Measurements from ENCODE around the gene EPHB3. TPM values are rescaled to one million over a fixed set of nuclear protein-coding genes. Genes with fewer than 3 reads are reported as not detected.

EPHB3 gene
- total RNA-seq, 1 experiment from 2014 or later = not detected

DNA sequence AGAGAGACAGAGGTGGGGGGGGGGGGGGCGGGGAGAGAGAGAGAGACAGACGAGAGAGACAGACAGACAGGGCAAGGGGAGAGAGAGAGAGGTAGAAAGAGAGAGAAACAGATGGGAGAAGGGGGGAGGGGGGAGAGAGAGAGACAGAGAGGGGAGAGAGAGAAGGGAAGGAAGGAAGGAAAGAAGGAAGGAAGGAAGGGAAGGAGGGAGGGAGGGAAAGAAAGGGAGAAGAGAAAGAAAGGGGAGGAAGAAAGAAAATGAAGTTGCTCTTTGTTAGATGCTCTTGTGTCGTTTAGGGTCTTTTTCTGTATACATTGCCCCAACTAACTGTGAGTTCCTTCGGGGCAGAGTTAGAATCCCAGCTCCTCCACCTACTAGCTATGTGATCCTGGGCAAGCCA, 19.0 kb upstream of the EPHB3 start:
- DNase-seq (ENCODE audit: extremely low read depth, low read depth) = no peak

DNA sequence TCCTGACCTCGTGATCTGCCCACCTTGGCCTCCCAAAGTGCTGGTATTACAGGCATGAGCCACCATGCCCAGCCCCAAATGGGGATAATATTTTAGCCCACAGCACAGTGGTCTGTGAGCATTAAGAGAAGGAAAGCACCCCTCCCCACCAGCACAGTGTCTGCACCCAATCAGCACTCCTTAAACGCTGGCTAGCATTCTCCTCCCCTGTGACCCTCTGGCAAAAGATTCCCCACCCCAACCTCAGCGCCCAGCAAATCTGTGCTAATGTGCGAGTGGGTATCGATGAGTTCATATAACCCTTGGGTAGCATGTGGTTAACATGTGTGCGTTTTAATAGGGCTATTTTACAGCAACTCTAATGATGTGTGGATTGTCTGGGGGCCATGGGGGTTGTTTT, 18.3 kb upstream of the EPHB3 start:
- DNase-seq (ENCODE audit: extremely low read depth, low read depth) = no peak

DNA sequence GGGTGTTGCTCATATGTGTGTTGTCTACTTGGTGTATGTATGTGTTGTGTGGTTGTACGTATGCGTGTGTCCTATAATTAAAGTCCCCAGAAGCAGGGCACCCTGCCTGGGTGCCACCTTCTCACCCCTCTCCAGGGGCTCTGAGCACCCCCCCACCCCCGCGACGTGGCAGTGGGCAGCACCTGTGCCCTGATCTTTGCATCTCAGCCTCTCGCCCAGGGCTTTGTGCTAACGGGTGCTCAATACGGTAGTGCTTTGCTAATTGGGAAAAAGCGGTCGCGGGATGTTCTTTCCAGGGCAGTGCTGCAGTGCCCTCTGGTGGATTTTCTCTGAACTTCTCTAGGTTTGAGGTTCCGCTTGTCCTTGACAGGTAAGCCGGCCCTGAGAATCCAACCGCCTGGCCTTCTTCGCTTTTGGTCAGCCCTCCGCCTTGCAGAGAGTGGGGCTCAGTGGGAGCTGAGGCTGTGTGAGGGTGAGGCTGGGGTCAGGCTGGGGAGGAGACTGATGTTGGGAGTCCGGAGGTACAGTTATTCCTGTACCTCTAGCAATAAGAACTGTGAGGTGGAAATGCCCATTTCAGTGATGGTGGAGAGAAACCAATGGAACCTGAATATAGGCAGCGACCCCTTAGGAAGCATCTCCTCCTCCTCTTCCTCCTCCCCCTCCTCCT, 17.6 kb upstream of the EPHB3 start:
- DNase-seq (ENCODE audit: extremely low read depth, low read depth) = peak; percentile 64

DNA sequence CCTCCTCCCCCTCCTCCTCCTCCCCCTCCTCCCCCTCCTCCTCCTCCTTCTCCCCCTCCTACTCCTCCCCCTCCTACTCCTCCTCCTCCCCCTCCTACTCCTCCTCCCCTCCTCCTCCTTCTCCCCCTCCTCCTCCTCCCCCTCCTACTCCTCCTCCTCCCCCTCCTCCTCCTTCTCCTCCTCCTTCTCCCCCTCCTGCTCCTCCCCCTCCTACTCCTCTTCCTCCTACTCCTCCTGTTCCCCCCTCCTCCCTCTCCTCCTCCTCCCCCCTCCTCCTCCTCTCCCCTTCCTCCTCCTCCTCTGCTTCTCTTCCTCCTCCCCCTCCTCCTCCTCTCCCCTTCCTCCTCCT, 17.1 kb upstream of the EPHB3 start:
- no peak for DNase-seq (ENCODE audit: extremely low read depth, low read depth)

DNA sequence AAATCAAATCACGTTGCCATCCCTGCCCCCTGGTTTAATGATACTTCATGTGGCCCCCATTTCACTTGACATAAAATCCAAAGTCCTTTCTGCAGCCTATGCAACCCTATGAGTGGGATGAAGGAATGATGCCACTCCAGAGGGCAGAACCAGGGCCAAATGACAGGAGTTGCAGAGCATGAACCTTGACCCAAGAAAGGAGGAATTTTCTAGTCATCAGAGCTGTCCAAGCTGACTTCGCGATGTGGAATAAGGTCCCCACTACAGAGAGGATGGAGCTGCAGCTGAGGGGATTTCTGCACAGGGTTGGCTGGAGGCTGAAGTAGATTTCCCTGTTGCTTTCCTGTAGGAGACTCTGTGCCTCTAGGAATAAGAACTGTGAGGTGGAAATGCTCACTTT, 15.8 kb upstream of the EPHB3 start:
- DNase-seq (ENCODE audit: extremely low read depth, low read depth) = no peak

DNA sequence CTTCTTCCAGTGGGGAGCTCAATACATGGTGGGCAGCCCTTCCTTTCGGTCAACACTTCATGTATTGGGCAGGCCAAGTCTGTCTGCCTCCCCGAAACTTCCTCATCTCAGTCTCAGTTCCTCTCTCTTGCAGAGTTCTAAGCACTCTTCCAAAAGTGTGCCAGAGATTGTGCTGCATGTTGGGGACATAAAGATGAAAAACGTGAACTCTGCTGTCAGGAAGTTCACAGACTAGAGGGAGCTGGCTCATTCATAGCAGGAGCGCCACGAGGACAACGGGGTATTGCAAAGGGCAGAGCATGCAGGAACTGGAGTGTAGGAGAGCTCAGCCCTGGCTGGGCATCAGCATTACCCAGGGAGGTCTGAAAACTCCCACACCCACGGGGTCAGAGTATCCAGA, 15.3 kb upstream of the EPHB3 start:
- no peak for DNase-seq (ENCODE audit: extremely low read depth, low read depth)

DNA sequence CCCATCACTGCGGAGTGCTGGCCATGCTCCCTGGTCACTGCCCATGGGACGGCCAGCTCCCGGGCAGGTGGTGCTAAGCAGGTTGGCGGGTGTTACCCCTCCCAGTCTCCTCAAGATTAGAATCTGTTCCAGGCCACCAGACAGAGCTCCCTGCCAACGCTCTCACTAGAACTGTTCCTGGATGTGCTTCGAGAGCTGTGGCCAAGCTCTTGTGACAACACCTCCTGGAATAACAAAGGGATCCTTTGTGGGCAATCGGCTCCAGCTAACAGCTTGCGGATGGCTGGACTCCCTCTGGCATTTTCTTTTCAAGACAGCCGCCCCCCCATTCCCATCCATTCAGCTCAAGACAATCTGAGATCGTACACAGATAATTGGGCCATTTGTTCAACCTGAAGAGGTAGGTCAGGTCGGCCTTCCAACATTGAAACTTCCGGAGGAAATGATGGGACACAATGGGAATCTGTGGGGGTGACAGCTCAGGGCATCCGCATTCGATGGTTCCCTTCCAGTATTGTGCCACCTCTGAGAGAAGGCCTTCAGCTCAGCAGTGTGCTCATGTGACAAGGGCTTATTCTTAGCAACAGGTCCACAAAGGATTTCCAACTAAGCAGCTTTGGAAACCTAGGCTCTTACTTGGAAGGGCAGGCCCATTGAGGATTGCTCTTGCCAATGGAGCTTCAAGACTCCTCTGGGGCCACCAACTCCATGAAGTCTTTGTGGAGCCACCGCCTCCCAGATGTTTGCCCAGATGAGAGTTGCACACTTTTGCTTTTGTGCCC, 11.6 kb upstream of the EPHB3 start:
- no peak for DNase-seq (ENCODE audit: extremely low read depth, low read depth)

DNA sequence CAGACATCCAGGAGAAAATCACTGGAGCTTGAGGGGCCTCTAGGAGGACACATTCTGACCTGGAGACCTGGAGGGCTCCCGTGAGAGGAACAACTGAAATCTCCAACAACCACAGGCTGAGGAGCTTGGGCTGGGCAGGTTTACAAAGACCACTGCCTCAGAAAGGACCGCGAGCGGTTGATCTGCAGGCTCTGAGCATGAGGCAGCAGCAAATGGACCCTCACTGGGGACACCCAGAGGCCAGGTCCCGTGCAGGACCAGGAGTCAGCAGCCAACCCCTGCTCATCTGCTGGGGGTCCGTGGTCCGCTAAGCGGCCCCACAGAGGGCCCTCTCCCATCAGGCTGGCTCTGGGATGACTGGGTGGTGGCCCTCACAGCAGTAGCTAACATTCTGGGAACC, 10.5 kb upstream of the EPHB3 start:
- DNase-seq (ENCODE audit: extremely low read depth, low read depth) = no peak

DNA sequence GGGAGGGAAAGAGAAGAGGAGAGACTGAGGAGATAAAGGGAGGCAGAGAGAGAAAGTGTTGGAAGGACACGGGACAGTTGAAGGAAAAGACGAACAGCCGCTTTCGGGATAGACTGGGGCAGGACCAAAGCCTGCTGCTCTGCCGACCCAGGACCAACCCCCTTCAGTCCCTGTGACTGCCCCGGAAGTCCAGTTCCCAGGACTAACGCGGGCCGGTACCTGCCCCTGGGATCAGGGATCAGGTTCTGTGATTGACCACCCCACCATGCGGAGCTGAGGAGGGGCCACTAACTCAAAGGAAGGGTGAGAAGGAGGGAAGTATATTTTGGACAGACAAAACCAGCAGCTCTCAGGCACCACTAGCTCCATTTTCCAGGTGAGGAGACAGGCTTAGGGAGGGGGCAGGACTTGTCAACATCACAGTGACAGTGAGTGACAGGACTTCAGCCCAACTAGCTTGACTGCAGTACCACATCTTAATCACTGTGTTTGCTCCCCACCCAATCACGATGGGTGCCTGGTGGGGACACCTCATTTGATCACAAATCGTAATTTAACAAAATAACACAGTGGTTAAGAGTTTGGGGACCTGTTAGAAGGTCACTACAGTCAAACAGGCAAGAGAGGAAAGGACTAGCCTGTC, 9.8 kb upstream of the EPHB3 start:
- no peak for DNase-seq (ENCODE audit: extremely low read depth, low read depth)

DNA sequence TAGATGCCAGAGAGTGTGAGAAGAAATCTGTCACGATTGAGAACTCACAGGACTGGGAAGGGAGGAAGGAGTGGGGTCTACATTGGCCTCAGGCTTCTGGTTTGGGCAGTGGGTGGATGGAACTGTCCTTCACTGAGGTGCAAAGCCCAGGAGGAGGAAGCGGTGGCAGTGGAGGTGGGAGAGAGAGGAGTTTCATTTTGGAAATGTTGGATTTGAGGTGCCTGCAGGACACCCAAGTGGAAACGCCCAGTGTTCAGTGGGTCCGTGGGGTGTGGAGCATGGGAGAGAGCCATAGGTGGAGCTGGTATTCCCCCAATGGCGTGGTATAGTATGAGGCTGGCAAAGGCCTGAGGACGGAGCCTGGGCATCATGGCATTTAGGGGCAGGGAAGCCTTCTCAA, 9.3 kb upstream of the EPHB3 start:
- DNase-seq (ENCODE audit: extremely low read depth, low read depth) = no peak

DNA sequence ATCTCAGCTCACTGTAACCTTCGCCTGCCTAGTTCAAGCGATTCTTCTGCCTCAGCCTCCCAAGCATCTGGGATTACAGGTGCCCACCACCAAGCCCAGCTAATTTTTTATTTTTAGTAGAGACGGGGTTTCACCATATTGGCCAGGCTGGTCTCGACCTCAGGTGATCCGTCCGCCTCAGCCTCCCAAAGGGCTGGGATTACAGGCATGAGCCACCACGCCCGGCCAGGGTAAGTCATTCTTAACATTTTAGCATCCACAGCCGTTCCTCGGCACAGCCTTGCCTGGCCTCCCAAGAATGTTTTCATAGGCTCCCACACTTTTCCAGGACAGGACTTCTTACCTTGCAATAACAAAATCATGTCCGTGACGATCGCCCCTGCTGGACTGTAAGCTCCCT, 8.7 kb upstream of the EPHB3 start:
- DNase-seq (ENCODE audit: extremely low read depth, low read depth) = no peak

DNA sequence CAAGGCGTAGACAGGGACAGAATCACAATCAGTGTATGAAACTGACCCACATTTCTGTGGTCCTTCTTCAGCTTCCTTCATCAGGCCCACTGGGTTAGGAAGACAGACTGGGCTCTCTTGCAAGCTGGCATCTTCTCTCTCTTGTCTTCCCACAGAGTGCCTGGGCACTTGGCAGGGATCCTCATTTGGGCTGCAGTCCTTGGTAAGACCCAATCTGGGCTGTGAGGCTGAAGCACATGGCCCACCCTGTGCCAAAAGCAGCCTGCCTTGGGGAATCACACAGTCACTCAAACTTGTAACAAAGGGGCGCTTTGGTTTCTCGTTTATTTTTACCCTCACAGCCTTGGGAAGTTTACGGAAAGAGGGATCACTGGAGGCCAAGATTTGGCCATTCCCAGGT, 8.2 kb upstream of the EPHB3 start:
- DNase-seq (ENCODE audit: extremely low read depth, low read depth) = no peak

DNA sequence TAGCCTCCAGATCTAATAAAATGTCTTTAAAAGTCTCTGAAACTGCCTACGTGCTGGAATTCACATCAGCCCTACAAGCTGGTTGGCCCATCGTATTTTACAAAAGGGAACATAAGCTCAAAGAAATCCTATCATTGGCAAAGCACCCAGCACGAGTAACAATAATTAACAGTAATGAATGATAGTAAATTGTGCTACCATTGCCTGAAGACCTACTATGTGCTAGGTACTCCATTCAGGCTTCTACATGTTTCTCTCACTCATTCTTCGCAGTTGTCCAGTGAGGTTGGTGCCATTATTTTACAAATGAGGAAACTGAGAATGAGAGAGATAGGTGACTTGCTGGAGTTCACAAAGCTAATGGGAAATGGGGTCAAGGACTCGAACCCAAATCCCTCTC, 7.1 kb upstream of the EPHB3 start:
- no peak for DNase-seq (ENCODE audit: extremely low read depth, low read depth)

DNA sequence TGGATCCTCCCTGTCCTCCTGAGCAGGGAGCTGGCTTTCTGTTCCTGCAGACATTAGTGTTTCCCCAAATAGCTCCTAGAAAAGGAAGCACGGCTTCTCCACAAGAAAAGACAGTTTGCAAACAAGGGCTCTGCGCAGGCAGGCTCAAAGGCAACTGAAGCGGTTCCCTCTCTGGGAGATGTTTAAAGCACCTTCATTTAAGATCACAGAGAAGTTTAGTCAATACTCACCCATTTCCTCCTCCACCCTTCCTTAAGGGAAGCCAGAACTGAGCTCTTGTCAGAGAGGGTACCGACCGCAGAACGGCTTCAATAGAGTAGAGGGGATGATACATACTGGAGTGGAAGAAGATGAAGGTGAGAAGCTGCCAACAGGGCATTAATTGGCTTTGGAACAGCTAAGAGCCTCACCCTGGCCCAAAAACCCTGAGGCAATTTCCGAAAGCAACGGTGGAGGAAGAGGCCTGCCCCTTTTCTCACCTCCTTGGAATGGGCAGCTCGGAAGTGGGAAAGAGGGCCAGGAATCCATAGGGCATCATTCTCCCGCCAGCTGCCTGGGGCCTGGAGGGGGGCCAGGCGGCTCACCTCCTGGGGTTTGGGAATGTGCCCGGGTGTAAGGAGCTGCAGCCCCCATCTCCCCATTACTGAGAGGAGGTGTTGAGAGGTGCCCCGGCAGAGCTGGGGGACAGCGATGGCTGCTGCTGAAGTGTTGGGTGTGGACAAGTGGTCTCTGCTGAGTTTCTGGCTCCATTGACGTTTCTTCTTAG, 4.8 kb upstream of the EPHB3 start:
- DNase-seq (ENCODE audit: extremely low read depth, low read depth) = no peak

DNA sequence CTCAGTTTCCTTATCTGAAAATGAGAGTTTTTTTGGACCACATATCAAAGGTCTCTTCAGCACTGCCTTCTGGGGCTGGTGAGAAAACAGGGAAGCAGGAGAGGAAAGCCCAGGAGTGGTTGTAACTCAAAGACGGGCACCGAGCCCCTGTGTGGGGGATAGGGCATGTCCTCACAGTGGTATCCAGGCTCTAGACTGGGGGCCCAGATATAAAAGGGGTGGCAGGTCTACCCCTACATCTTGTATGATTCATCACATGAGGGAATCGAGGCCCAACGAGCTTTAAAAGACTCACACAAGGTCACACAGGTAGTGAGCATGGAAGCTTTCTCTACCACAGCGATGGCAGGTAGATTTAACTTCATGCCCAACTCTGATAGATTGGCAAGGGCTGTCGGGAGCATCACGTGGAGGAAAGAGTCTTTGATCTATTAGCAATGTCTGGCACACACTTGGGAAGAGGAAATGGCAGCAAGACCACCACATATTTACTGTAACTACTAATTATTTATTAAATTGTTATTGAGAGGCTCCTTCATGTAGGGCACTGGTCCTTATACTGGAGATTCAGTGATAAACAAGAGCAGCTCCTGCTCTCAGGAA, 4.1 kb upstream of the EPHB3 start:
- no peak for DNase-seq (ENCODE audit: extremely low read depth, low read depth)

DNA sequence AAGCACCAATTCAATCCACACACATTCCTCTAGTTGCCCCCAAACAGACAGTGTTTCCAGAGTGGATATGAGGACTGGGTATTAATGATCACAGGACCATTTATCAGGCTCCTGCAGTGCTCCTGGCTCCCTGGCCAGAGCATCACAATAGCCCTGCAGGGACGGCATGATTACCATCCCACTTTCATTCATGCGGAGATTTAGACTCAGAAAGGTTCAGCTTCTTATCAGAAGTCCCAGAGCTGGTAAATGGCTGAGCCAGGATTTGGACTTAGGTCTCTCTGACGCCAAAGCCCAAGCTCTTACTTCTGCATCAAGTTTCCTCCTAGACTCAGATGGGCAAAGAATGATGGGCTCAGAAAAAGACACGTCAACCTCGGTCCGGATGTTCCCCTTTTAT, 2.9 kb upstream of the EPHB3 start:
- DNase-seq (ENCODE audit: extremely low read depth, low read depth) = no peak

DNA sequence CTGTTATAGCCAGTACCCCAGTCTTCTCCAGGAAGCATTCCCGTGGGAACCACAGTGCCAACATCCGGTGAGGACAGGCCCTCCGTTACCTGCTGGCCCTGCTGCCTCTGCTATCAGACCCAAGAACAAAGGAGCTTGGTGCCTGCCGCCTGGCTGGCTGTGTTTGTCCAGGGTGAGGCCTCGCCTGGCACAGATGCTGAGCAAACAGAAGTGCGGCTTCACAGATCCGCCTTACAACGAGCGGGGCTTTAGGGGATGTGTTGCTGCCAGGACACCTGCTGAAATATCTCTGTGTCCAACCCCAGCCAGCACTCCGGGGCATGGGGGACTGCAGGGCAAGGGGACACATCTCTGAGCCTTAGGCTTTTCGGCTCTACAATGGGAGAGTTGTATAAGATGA, 2.2 kb upstream of the EPHB3 start:
- DNase-seq (ENCODE audit: extremely low read depth, low read depth) = no peak

DNA sequence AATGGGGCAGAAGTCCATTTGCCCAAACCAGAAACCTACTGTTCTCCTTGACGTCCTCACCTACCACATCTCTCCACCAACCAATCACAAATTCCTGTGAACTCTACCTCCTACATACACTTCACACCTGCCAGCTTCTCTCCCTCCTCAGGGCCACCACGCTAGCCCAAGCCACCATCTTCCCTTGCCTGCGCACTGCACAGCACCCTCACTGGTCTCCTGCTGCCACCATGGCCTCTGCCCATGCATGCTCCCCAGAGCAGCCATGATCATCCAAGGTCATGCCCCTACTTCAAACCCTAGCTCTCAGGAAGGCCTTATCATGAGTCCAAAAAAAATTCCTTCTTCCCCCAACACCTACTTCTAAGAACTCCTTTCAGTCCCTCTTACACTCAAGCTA, 1.1 kb upstream of the EPHB3 start:
- no peak for DNase-seq (ENCODE audit: extremely low read depth, low read depth)

DNA sequence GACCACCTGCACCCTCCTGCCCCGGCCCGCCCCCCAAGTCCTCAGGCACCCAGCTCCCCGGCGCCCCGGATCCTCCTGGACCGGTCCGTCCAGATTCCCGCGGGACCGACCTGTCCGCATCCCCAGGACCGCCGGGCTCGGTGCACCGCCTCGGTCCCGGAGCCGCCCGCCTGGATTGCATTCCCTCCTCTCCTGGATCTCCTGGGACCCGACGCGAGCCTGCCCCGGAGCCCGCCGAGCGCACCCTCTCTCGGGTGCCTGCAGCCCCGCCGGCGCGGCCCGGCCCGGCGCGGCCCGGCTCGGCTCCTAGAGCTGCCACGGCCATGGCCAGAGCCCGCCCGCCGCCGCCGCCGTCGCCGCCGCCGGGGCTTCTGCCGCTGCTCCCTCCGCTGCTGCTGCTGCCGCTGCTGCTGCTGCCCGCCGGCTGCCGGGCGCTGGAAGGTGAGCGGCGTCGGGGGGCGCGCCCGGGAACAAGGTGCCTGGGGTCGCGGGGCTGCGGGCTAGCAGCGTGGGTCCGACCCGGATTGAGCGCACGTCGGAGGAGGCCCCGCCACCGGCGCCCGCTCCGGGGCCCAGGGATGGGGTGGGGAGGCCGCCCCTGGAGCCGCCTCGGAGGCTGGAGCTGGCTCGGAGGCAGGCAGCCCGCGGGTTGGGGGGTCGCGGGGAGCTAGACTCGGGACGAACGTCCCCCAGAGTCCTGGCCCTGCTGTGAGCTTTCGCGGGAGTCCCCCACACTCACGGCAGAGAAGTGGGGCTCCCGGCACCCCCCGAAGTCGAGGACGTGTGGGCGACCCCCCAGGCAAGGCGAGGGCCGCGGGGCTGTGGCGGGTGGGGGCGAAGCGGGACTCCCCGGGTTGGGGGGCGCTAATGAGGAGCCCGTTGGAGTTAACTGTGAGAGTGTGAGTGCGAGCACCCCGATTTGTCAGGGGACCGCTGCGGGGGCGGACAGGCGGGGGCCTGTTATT, 610 bp downstream of the EPHB3 start:
- no peak for DNase-seq (ENCODE audit: extremely low read depth, low read depth)

Measured in NCI-H460 (cell line).